ENCODE results near the gene DCAF11.
A peak's percentile ranks its signal among the peaks of the same experiment; 100 is the strongest.

The DCAF11 gene

DNA sequence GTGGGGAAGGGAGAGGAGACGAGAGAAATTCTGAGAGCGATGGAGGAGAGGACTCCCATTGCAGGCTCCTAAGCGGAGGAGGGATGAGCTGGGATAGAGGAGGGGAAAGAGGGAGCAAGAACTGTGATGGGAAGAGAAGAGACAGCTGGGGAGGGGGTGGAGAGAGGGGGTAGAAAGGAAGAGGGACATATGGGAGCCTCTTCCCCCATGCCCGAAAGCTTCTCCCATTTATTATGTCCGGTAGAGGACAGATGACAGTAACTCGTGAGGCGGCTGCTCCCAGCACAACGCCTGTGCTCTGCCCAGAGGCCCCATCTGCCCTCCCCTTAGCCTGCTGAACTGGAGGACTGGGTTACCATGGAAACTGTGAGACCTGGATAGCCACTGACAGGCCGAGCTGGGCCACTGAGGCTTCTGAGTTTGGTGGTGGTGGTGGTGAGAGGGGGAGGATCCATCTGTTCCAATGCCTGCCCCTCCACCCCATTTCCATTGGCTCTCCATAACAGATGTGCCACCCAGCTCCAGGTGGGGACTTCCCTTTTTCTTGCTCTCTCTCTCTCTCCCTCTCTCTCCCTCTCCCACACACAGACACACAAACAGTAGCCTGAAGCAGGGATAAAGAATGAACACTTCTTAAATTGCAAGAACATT is 35.0 kb upstream of the DCAF11 start:
- peak; percentile 19 for DNase-seq

DNA sequence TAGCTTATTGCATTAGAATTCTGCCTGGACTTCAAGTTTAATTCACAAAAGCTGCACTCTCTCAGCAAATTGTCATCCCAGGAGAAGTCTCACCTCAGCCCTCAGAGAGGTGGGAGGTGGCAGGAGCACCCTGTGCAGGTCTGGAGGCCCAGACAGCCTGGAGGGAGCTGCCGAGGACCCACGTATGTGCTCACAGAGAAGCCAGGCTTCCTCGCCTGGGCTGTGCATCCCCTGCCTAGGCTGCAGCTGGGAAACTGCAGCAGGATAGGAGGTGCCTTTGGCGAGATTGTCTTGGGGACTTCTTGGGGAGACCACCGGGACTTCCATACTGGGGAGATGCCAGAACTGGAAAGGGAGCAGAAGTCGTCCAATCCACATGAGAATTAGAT is 34.4 kb upstream of the DCAF11 start:
- DNase-seq, result no peak

DNA sequence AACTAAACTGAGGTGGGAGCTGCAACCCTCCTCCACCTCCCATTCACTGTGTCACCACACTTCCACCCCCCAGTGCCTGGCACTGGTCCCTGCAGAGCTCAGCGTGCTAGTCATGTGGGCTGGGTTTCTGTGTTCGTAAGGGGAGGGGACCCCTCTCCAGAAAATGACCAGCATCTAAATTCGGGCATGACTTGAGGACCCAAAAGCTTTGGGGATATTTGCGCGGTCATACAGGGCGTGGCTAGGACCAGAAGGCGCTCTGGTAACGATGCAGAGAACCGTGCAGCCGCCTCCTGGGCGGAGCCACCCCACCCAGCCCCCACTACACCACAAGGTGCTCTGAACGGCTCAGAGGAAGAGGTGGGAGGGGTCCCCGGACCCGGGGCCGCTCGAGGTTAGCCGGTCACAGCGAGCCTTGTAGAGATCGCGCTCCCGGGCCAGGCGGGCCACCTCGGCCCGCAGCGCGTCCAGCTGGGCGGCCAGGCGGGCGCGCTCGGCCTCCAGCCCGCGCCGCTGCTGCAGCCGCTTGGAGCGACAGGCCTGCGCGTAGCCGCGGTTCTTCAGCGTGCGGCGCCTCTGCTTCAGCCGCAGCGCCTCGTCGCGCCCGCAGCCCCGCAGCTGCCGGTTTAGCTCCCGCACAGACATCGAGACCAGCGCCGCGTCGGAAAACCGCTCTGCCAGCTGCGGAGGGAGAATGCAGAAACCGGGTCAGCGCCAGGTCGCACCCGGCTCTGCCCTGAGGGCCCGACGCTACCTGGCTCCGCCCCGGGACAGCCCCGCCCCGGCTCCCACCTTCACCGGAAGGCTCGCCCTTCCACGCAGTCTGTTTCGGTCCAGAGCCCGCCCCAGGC is 33.5 kb upstream of the DCAF11 start:
- peak; percentile 79 for DNase-seq

DNA sequence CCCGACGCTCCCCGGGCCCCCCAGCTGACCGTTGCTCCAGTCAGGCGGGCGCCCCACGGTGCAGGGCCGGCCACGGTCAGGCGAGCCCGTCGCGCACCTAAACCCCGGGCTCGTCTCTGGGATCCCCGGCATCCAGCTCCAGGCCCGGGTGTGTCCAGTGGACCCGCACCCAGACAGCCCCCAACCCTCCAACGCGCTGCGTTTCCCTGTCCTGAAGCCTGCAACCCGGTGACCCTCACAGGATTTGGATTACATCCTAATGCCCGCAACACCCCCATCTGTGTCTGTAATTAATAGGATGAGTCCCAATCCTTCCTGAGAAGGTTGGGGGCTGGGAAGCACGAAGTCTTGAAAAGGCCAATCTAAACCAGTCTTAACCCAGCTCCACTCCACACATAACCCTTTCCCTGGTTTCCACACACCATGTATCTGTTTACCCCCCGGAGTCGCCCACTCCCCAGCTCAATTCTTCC is 32.8 kb upstream of the DCAF11 start:
- no peak for DNase-seq

DNA sequence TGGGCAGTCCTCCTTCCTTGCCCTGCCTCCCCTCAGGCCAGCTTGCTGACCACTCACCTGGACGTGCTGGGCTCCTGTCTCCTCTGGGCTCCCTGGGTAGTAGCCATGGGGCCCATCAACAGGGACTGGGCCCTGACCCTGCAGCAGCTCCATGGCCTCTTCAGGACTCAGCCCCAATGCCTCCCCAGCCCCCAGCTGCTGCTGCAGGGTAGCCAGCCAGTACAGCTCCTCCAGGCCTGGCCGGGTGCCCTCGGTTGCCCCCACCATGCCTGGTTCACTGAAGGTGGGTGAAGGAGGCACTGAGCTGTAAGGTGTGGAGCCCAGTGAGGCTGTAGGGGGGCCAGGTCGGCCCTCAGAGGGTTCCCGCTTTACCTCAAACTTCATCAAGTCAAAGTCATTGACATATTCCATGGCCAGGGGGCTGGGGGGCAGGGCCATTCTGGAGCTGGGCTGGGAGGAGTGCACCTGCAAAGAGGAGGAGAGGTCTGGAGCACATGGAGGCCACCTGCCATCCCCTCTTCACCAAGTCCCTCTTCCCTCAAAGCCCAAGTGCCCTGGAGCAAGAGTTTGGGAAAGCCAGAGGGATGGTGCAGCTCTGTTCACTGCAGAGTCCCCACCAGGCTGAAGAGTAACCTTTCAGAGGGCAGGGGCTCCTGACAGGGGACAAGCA is 32.0 kb upstream of the DCAF11 start:
- DNase-seq, result no peak

DNA sequence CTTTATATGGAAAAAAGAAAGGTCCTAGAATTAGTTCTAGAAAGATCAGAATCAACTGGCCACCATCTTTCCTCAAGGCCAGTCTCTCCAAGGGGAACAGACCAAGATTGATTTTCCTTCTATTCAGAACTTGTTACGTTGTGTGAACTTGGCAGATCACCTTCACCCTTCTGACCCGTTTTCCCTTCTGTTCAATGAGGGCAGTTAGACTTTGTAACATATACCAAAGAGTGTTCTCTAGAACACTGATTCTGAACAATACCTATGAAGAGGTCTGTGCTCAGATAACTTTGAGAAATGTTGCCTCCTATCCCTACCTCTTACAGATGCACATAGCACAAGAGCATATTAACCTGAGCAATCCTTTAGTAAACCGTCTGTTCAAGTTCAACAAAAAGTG is 31.1 kb upstream of the DCAF11 start:
- no peak for DNase-seq

DNA sequence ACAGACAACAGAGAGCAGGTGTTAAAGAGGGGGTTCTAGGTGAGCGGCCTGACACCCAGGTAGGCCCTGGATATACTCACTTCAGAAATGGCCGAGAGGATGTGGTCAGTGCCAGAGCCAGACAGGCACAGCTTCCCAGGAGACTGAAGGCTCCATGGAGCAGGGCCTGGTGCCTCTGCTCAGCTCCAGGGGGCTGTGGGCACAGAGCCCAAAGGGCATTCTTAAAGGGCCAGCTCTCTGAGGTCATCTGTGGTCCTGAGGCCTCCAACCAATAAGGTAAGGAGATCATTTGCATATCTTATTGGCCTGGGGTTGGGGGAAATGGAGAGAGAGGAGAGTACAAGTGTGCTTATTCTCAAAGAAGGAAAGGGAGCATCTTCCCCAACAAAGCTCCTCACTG is 30.1 kb upstream of the DCAF11 start:
- DNase-seq, result no peak

DNA sequence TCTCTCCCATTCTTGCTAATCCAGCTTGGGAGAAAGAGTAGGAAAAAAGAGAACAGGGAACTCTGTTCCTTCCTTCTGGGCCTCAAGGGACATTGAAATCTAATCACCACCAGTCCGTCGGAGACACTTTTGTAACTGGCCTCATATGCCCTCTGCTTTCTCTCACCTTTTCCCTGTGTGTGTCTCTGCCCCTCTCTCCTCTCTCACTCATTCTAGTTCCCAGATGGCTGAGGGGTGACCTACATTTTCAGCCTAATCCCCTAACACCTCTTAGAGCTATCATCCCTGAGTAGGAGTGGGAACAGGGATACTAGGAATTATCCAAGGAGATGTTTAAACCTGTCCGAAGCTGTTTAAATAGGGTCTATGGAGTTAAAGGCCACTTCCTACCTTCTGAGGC is 29.4 kb upstream of the DCAF11 start:
- no peak for DNase-seq

DNA sequence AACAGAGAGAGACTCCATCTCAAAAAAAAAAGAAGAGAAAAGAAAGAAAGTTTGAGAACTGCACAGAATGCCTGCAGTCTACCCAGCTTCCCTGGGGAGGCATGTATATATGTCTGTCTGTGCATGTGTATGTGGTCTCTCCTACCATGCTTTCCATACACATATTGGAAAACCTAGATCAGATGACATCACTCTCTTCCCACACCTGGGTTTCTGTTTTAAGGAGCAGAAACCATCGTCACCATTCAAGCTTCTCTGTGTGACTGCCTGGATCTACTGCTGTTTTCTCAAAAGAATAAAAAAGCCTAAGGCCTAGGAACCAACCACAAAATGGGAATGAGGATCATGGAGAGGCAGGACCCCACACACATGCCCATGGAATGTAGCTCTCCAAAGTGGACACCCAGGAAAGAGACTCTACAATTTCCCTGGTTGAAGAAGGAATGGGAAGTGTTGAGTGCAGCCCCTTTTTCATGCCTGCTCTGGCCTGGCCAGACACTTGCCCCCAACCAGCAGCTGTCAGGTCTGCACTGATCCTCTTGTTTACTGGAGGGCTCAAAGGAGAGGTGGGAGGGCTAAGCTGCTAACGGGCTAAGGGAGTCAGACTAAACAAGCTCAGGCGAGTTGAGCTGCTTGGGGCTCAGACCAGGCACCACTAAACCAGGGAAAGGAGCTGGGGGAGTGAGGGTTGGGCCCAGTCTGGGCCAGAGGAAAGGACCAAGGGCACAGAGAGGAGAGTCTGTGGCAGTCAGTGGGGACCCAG is 28.2 kb upstream of the DCAF11 start:
- no peak for DNase-seq

DNA sequence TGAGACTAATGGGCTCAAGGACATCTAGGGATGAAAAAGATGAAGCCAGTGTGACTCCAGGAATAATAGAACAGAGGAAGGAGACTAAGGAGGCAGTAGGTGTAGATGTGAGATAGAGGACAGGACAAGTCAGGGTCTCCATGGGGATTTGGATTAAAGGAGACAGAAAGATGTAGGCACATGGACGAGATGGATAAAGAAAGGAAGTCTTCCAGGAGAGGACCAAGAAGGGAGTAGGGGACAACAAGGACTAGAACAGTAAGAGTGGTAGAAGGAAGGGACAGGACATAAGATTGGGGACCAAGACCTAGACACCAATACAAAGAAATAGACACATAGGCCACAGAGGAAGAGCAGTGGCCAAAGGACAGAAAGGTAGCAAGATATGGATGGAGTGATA is 27.6 kb upstream of the DCAF11 start:
- no peak for DNase-seq

DNA sequence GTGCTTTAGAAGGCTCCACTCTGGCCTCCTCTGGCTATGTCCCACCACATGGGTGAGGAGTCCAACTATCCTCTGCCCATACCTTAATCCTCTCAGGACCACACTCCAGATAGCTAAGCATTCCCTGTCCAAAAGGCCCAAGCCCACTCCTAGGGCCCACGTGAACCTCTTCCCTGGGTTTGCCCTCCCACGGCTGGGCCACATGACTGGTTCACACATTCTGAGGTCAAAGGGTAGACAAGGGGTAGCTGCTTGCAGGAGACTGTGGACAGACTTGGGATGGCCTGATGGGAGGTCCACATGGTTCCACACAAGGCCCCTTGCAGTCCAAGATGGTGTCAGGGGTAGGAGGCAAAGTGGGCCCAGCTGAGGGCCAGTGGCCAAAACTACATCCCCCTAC is 26.5 kb upstream of the DCAF11 start:
- DNase-seq, result no peak

DNA sequence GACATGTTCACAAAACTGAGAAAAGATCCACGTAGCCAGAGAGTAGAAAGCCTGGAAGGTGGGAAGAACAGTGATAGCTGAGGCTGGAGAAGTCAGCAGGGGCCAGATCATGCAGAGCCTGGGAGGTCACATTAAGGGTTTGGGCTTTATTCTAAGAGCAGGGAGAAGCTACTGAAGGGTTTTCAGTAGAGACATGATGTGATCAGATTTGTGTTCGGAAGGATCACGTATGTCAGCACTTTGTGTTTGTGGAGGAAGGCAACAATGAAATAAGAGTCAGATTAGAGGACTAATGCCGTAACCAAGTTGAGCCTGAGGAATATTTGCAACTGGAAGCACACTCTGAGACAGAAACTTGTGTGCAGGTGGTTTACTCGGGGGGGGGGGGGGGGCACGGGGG is 24.7 kb upstream of the DCAF11 start:
- no peak for DNase-seq

DNA sequence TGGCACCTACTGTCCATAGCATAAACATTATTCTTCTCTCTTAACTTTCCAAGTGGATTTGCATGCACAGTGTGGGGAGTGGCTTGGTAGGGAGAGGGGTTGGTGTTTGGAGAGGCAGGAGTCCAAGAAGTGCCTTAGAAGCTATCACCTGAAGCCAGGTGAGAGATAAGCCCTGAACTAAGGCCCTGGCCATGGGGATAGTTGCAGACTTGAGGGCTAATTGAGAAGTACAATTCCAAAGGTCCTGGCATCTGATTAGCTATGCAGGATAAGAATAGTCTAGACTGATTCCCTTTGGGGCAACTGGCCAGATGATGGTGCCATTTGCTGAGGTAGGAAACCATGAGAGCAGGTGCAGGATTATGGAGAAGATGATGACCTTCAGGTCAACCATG is 22.5 kb upstream of the DCAF11 start:
- no peak for DNase-seq

DNA sequence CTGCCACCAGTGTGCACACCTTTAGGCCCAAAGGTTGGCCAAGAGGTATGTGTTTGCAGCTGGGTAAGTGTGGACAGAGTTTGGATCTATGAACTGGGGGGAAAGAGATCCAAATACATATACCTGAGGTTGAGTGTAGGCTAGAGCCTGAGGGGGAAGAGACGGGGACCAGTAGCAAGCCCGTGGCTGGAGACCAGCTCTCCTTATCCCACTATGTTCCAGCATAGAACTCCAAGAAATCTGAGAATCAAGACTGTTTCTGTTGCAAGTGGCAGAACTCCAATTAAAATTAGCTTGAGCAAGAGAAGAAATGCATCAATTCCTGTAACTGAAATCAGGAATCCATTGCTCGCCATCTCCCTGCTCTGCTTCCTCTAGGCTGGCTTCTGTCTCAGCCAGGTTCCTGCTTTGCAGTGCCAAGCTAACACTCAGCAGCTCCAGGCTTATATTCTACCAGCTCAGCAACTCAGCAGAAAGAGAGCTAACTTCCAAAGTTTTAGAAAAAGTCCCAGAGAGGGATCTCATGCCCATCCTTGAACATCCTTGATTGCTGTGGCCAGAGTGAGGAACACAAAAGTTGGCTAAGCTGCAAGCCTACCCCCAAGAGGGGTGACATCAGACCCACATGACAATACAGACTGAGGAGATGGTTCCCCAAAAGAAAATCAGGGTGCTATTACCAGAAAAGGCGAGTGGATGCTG is 21.9 kb upstream of the DCAF11 start:
- no peak for DNase-seq

DNA sequence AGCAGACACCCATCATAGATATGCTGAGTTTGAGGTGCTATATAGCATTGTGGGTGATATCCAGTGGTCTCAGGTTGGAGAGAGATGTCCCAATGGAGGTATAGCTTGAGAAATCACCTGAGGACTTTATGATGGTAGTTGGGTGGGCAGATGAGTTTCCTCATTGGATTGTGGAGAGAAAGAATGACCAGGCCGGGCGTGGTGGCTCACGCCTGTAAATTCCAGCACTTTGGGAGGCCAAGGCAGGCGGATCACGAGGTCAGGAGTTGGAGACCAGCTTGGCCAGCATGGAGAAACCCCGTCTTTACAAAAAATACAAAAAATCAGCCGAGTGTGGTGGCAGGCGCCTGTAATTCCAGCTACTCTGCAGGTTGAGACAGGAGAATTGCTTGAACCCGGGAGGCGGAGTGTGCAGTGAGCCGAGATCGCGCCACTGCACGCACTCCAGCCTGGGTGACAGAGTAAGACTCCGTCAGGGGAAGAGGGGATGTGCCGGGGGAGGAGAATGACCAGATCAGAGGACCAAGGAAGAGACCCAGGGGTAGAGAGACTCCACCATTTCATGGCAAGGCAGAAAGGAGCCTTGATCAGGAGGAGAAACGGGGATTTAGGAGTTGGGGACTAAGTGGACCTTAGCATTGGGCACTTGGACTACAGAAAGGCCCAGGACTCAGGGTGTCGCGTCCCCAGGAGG is 21.2 kb upstream of the DCAF11 start:
- no peak for DNase-seq

DNA sequence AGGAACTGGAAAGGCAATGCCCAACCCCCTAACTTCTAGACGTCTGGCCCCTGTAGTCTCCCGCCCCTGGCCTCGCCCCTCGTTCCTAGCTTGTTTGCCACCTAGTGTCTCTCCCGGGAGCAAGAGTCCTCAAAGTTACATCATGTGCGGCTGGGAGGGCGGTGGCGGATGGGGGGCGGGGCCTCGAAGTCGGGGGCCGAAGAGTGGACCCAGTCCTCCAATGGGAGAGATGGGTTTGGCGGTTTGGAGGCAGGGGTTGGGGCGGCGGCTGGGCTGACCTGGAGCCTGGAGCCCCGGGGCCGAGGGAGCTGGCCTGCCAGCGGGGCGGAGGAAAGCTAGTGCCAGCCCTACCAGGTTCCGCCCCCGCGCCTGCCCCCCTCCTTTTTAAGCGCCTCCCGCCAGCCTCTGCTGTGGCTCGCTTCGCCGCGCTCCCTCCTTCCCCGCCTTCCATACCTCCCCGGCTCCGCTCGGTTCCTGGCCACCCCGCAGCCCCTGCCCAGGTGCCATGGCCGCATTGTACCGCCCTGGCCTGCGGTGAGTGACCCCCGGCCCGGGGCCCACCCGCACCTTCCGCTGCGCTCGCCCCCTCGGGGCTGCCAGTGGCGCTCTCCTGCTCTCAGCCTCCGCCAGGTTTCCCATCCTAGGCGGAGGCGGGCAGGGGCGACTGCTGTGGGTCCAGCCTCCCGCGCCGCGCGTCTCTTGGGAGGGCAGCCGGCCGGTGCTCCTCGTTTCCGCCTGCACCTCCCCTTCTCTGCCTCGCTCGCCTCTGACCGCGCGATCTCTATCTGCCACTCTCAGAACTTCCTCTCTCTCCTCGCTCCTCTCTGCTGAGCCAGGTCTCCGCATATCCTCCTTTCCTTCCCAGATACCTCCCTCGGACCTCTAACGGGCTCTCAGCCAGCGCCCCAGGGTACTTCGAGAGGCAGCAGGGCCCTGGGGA is 20.4 kb upstream of the DCAF11 start, which contains the start of gene PCK2:
Gene PCK2, plus strand, starts transcription at position 411 of the 940 bp plus-strand sequence. Its CDS starts 95 bp downstream, at position 506.
- peak; percentile 97 for DNase-seq

DNA sequence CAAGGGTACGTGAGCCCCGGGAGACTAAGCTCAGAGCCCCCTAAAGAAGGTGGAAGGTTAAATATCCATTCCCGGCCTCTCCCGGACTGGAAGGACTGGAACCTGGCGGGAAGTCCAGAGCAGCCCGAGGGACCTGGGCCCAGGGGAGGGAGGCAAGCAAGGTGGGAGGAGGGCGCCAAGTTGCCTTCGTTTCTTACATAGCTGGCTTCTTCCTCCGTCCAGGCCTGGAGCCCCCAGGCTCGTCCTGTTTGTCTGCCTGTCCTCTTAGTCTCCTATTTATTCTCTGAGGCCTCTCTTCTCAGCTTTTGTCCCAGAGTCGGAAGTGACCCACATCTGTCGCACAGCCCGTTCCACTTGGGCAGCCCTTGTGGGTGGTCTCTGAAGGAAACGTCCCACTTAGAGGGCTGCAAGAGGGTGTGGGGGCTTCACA is 19.7 kb upstream of the DCAF11 start:
- DNase-seq, result no peak

DNA sequence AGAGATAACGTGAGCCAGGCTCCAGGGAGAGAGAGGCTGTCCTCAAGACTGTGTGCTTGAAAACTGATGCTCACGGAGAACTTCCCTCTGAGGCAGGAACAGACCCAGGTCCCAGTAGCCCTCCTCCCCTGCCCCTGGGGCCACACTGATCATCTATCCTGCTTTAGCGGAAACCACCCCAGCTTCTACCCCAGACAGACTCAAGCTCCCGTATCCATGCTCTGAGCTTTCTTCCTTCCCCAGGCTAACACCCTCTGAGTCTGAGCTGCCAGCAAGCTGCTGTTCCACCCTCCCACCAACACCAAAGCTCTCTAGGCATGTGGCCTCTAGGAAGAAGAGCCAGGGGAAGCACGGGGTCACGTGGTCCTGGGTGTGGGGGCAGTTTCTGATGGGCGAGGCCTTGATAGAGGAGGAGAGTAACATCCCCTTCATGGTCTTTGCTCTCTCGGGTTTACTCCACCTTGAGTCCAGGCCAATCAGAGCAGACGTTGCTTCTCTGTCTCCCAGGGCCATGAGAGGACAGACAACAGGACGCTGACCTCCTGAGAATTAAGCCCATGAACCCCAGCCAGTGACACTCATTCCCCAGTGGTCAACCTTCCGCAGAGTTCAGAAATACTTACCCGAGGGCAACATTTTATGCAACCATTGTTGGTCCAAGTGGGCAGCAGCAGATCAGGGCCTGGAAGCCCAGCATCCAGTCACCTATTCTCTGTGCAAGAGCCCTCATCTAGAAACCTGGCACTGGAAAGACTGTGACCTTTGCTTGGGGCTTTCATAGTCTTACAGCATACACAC is 19.1 kb upstream of the DCAF11 start:
- DNase-seq, result peak; percentile 23

DNA sequence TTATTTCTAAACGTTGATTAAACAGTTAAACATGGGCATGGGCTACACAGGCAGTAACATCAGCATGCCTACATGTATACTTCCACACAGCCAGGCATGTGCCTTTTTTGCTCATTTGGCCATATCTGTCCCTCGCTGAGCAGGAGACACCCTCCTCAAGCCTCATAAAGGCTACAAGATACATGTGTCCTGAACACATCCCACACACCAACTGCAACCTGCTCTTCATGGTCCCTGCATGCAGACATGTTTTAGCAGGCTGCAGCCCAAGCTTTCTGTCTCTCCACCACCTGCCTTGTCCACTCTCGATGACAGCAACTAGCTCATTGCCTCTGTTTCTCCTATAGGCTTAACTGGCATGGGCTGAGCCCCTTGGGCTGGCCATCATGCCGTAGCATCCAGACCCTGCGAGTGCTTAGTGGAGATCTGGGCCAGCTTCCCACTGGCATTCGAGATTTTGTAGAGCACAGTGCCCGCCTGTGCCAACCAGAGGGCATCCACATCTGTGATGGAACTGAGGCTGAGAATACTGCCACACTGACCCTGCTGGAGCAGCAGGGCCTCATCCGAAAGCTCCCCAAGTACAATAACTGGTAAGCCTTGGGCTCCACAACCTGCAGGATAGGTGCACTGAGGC is 17.9 kb upstream of the DCAF11 start:
- DNase-seq, result no peak

Data from DMS79 (cell line).